Neuronal stem cell (in vitro differentiated cells): ENCODE measurements around the gene TDO2.
"Not testable (repeated sequence)": the region's sequence is repeated elsewhere in the genome, so short reads cannot be mapped to it uniquely, and the experiment has no call there.

Experiments
- DNase-seq: peaks from one replicate; pipeline ENCODE4 v3.0.0-alpha.2; 2013; ENCODE audit warnings: low spot score
- H2AFZ ChIP-seq: one replicate; pipeline ENCODE4 v1.6.1; 2013; ENCODE audit warnings: mild to moderate bottlenecking, low read length, inconsistent platforms
- H2AK5ac ChIP-seq: 2 replicates; pipeline ENCODE4 v1.6.1; 2013; ENCODE audit warnings: low read depth, mild to moderate bottlenecking, inconsistent platforms, low read length, moderate library complexity, mixed read lengths
- H2BK120ac ChIP-seq: 2 replicates; pipeline ENCODE4 v1.6.1; 2013; ENCODE audit warnings: low read depth, mild to moderate bottlenecking, inconsistent platforms, low read length, moderate library complexity, mixed read lengths
- H2BK12ac ChIP-seq: one replicate; pipeline ENCODE4 v1.6.1; 2013; ENCODE audit warnings: low read length, inconsistent platforms
- H2BK15ac ChIP-seq: 2 replicates; pipeline ENCODE4 v1.6.1; 2013; ENCODE audit warnings: mild to moderate bottlenecking, low read length, inconsistent platforms, mixed read lengths
- H2BK5ac ChIP-seq: one replicate; pipeline ENCODE4 v1.6.1; 2013; ENCODE audit warnings: inconsistent platforms, mild to moderate bottlenecking, low read length, moderate library complexity
- H3K14ac ChIP-seq: one replicate; pipeline ENCODE4 v1.6.1; 2013; ENCODE audit warnings: low read length, inconsistent platforms
- H3K18ac ChIP-seq: 2 replicates; pipeline ENCODE4 v1.6.1; 2013; ENCODE audit warnings: low read length, inconsistent platforms
- H3K23ac ChIP-seq: 2 replicates; pipeline ENCODE4 v1.6.1; 2013; ENCODE audit warnings: low read depth, mild to moderate bottlenecking, mixed read lengths, low read length, inconsistent platforms; ENCODE audit not compliant: poor library complexity
- H3K27ac ChIP-seq: replicated peaks from 3 replicates; pipeline ENCODE4 v1.5.1; 2013; ENCODE audit warnings: low read length, inconsistent platforms
- H3K27me3 ChIP-seq, 3 experiments: 2 replicates each; pipeline ENCODE4 v1.6.1; 2013; ENCODE audit warnings: low read length in 3 of 3, mild to moderate bottlenecking in 2 of 3, inconsistent platforms in 1 of 3, low read depth in 1 of 3, mixed read lengths in 1 of 3, moderate library complexity in 1 of 3; ENCODE audit not compliant: control insufficient read depth in 3 of 3, insufficient read depth in 3 of 3
- H3K36me3 ChIP-seq, 2 donors: replicated peaks in 1 of 2; 2 replicates each; pipeline ENCODE4 v1.6.1; 2013; ENCODE audit warnings: low read length in 2 of 2; ENCODE audit not compliant: control insufficient read depth in 2 of 2, insufficient read depth in 2 of 2
- H3K4ac ChIP-seq: 2 replicates; pipeline ENCODE4 v1.6.1; 2013; ENCODE audit warnings: inconsistent platforms, mild to moderate bottlenecking, low read length, moderate library complexity
- H3K4me1 ChIP-seq, 2 donors: 1 replicate in 1 of 2; 2 replicates in 1 of 2; pipeline ENCODE4 v1.6.1; 2013; ENCODE audit warnings: low read length in 2 of 2, low read depth in 1 of 2; ENCODE audit not compliant: control insufficient read depth in 2 of 2, insufficient read depth in 1 of 2
- H3K4me2 ChIP-seq: one replicate; pipeline ENCODE4 v1.6.1; 2013; ENCODE audit warnings: mild to moderate bottlenecking, low read length, inconsistent platforms; ENCODE audit not compliant: insufficient read depth, poor library complexity, severe bottlenecking
- H3K4me3 ChIP-seq, 2 donors: 2 replicates each; pipeline ENCODE4 v1.5.1; 2013; ENCODE audit warnings: low read length in 2 of 2, mild to moderate bottlenecking in 2 of 2, inconsistent platforms in 1 of 2, moderate library complexity in 1 of 2
- H3K79me1 ChIP-seq: one replicate; pipeline ENCODE4 v1.6.1; 2013; ENCODE audit warnings: low read depth, mild to moderate bottlenecking, inconsistent platforms, low read length, moderate library complexity
- H3K9ac ChIP-seq: one replicate; pipeline ENCODE4 v1.6.1; 2013; ENCODE audit warnings: mild to moderate bottlenecking, low read depth, low read length, inconsistent platforms; ENCODE audit not compliant: poor library complexity
- H3K9me3 ChIP-seq, 2 donors: replicated peaks in 1 of 2; 2 replicates each; pipeline versions ENCODE3 to v1.6.1; 2013; ENCODE audit warnings: low read length in 2 of 2, mild to moderate bottlenecking in 2 of 2, inconsistent platforms in 1 of 2, low read depth in 1 of 2, mixed read lengths in 1 of 2, moderate library complexity in 1 of 2; ENCODE audit not compliant: control insufficient read depth in 2 of 2, insufficient read depth in 1 of 2
- H4K8ac ChIP-seq: one replicate; pipeline ENCODE4 v1.6.1; 2013; ENCODE audit warnings: low read depth, mild to moderate bottlenecking, inconsistent platforms, low read length, moderate library complexity
- H4K91ac ChIP-seq: one replicate; pipeline ENCODE4 v1.6.1; 2013; ENCODE audit warnings: low read length, low read depth, mild to moderate bottlenecking, inconsistent platforms; ENCODE audit not compliant: poor library complexity
- WGBS, 2 donors: extraction: QIAGEN DNeasy Blood & Tissue Kit; methylation state at CpG; one replicate each; pipeline ENCODE4 v1.1.7; 2013; ENCODE audit warnings: missing lambda C conversion rate in 2 of 2, mixed read lengths in 1 of 2; ENCODE audit not compliant: insufficient read length in 2 of 2, insufficient replicate concordance in 1 of 2; ENCODE audit errors: extremely low coverage in 2 of 2; 5-methylcytosine and 5-hydroxymethylcytosine counted together

Gene TDO2

GRCh38 chr4:155934634-155935033 lies 31.1 kb downstream of the TDO2 start:
- H3K18ac ChIP-seq, H2BK5ac ChIP-seq, H3K4me1 ChIP-seq, DNase-seq, H3K9me3 ChIP-seq, H3K27me3 ChIP-seq, H2BK120ac ChIP-seq, H2BK15ac ChIP-seq, H3K4ac ChIP-seq, H2BK12ac ChIP-seq, H3K23ac ChIP-seq, H3K79me1 ChIP-seq, H3K4me2 ChIP-seq, H2AK5ac ChIP-seq, H3K4me3 ChIP-seq, H2AFZ ChIP-seq, H3K14ac ChIP-seq, H4K91ac ChIP-seq, H3K9ac ChIP-seq, H4K8ac ChIP-seq, H3K36me3 ChIP-seq, H3K27ac ChIP-seq: not testable (repeated sequence)
- no CpG with 5 or more reads among the region's 4 CpGs for WGBS, 2 donors

GRCh38 chr4:155935389-155935986 lies 32.0 kb downstream of the TDO2 start:
- Histone ChIP-seq H4K8ac (no peak overlapping the region), H3K14ac (no peak overlapping the region), H3K27ac (no peak overlapping the region), H3K79me1 (no peaks in the 10 kb centered on the region), H2AK5ac (no peak overlapping the region), H3K36me3 (no peaks in the 10 kb centered on the region), H3K4me3 (no peak overlapping the region), H2BK12ac (no peak overlapping the region), H3K9me3 (no peaks in the 10 kb centered on the region), H3K9ac (no peak overlapping the region), H2BK5ac (no peak overlapping the region), H3K4ac (no peak overlapping the region), H4K91ac (no peak overlapping the region), H3K23ac (no peak overlapping the region), H3K18ac (no peak overlapping the region), H2BK120ac (no peak overlapping the region), H3K4me2 (no peak overlapping the region), H2BK15ac (no peak overlapping the region), H3K27me3 (no peaks in the 10 kb centered on the region), H3K4me1 (peaks cover 0 to 1% of the 10 kb centered on the region in 2 donors), H2AFZ (no peak overlapping the region)
- DNase-seq, result no peak
- WGBS, 2 donors, result no CpG with 5 or more reads among the region's 4 CpGs

GRCh38 chr4:155941085-155941790 lies 37.7 kb downstream of the TDO2 start:
- H3K4ac ChIP-seq, result no peak overlapping the region
- no peak overlapping the region for H2AFZ ChIP-seq
- no peaks in the 10 kb centered on the region for H3K27me3 ChIP-seq
- no peak overlapping the region for H2BK12ac ChIP-seq
- H3K4me2 ChIP-seq, result no peak overlapping the region
- H2BK15ac ChIP-seq, result no peak overlapping the region
- H3K4me1 ChIP-seq, result no peaks in the 10 kb centered on the region
- H3K36me3 ChIP-seq, result no peaks in the 10 kb centered on the region
- no peak overlapping the region for H3K14ac ChIP-seq
- H3K18ac ChIP-seq, result no peak overlapping the region
- no peak for DNase-seq
- no peaks in the 10 kb centered on the region for H3K79me1 ChIP-seq
- H3K9ac ChIP-seq, result no peak overlapping the region
- H2AK5ac ChIP-seq, result no peak overlapping the region
- no peak overlapping the region for H4K8ac ChIP-seq
- H3K27ac ChIP-seq, result no peak overlapping the region
- H3K23ac ChIP-seq, result no peak overlapping the region
- no peak overlapping the region for H2BK5ac ChIP-seq
- no CpG with 5 or more reads among the region's 6 CpGs for WGBS, 2 donors
- H3K9me3 ChIP-seq, result no peaks in the 10 kb centered on the region
- no peak overlapping the region for H4K91ac ChIP-seq
- no peak overlapping the region for H3K4me3 ChIP-seq
- H2BK120ac ChIP-seq, result no peak overlapping the region

- H3K23ac ChIP-seq, result no peak overlapping the region
Measured at GRCh38 chr4:155941820-155942219, 38.3 kb downstream of the TDO2 start.

More at GRCh38 chr4:155941820-155942219, 38.3 kb downstream of the TDO2 start:
- Histone ChIP-seq H3K27ac (no peak overlapping the region), H3K9ac (no peak overlapping the region), H2BK15ac (no peak overlapping the region), H3K4ac (no peak overlapping the region), H2BK5ac (no peak overlapping the region), H3K36me3 (no peaks in the 10 kb centered on the region), H3K9me3 (no peaks in the 10 kb centered on the region), H3K4me3 (no peak overlapping the region), H3K18ac (no peak overlapping the region), H2AK5ac (no peak overlapping the region), H3K27me3 (no peaks in the 10 kb centered on the region), H3K4me1 (no peaks in the 10 kb centered on the region), H2AFZ (no peak overlapping the region), H3K14ac (no peak overlapping the region), H4K91ac (no peak overlapping the region), H3K79me1 (no peaks in the 10 kb centered on the region), H2BK120ac (no peak overlapping the region), H2BK12ac (no peak overlapping the region), H4K8ac (no peak overlapping the region), H3K4me2 (no peak overlapping the region)
- WGBS, 2 donors, result no CpG with 5 or more reads among the region's 1 CpG
- no peak for DNase-seq
